RWPE2 (cell line): ENCODE results near the gene ZNHIT6.

ENCODE experiments used
- ATAC-seq: fragments of 200-7000 bp; cut with Tn5 transposase; 3 replicates; pipeline ENCODE4 v1.9.1; 2021; ENCODE audit warnings: low read depth
- DNase-seq: peaks from one replicate; pipeline ENCODE4 v3.0.0-alpha.2; 2020; ENCODE audit warnings: low spot score
- H3K27ac ChIP-seq: fragments of 450-650 bp; 2 replicates; pipeline ENCODE4 v1.5.1; 2017; ENCODE audit warnings: mild to moderate bottlenecking; ENCODE audit not compliant: poor library complexity, severe bottlenecking
- H3K27me3 ChIP-seq: fragments of 250-450 bp; sonication (Bioruptor Pico); 2 replicates; pipeline ENCODE4 v1.5.1; 2021; ENCODE audit warnings: mild to moderate bottlenecking, moderate library complexity; ENCODE audit not compliant: insufficient read depth, poor library complexity, severe bottlenecking
- H3K36me3 ChIP-seq: fragments of 250-450 bp; sonication (Bioruptor Pico); 2 replicates; pipeline ENCODE4 v1.5.1; 2020; ENCODE audit warnings: low read depth, mild to moderate bottlenecking, moderate library complexity
- H3K4me1 ChIP-seq: fragments of 250-450 bp; sonication (Bioruptor Pico); 2 replicates; pipeline ENCODE4 v1.5.1; 2021; ENCODE audit warnings: mild to moderate bottlenecking, moderate library complexity; ENCODE audit not compliant: insufficient read depth, poor library complexity, severe bottlenecking
- H3K4me3 ChIP-seq: fragments of 250-450 bp; sonication (Bioruptor Pico); 2 replicates; pipeline ENCODE4 v1.5.1; 2021; ENCODE audit warnings: mild to moderate bottlenecking, moderate library complexity; ENCODE audit not compliant: severe bottlenecking
- H3K9me3 ChIP-seq: fragments of 250-450 bp; sonication (Bioruptor Pico); 2 replicates; pipeline ENCODE4 v1.5.1; 2021; ENCODE audit warnings: mild to moderate bottlenecking, moderate library complexity; ENCODE audit not compliant: severe bottlenecking
- TF ChIP-seq, protein P1 (sequence below): fragments of 450-650 bp; IDR thresholded peaks from one replicate; pipeline ENCODE4 v1.5.1; 2017; ENCODE audit warnings: mild to moderate bottlenecking, moderate library complexity; ENCODE audit not compliant: poor library complexity, severe bottlenecking

ZNHIT6 gene

GRCh38 chr1:85601901-85602300 is 106.3 kb downstream of the ZNHIT6 start:
- TF ChIP-seq, protein P1, sequence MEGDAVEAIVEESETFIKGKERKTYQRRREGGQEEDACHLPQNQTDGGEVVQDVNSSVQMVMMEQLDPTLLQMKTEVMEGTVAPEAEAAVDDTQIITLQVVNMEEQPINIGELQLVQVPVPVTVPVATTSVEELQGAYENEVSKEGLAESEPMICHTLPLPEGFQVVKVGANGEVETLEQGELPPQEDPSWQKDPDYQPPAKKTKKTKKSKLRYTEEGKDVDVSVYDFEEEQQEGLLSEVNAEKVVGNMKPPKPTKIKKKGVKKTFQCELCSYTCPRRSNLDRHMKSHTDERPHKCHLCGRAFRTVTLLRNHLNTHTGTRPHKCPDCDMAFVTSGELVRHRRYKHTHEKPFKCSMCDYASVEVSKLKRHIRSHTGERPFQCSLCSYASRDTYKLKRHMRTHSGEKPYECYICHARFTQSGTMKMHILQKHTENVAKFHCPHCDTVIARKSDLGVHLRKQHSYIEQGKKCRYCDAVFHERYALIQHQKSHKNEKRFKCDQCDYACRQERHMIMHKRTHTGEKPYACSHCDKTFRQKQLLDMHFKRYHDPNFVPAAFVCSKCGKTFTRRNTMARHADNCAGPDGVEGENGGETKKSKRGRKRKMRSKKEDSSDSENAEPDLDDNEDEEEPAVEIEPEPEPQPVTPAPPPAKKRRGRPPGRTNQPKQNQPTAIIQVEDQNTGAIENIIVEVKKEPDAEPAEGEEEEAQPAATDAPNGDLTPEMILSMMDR, result no peak
- H3K36me3 ChIP-seq, result no peaks in the 10 kb centered on the region
- no peaks in the 10 kb centered on the region for H3K27me3 ChIP-seq
- H3K4me3 ChIP-seq, result no peak overlapping the region
- DNase-seq (no peak), ATAC-seq (no peak)
- no peaks in the 10 kb centered on the region for H3K9me3 ChIP-seq
- peaks cover 7% of the 10 kb centered on the region for H3K4me1 ChIP-seq
- no peak overlapping the region for H3K27ac ChIP-seq

- Histone ChIP-seq H3K9me3 (no peaks in the 10 kb centered on the region), H3K27ac (no peak overlapping the region), H3K36me3 (no peaks in the 10 kb centered on the region), H3K4me1 (no peaks in the 10 kb centered on the region), H3K4me3 (no peak overlapping the region), H3K27me3 (no peaks in the 10 kb centered on the region)
- TF ChIP-seq, protein P1, result no peak
- DNase-seq (no peak), ATAC-seq (no peak)
Observed at GRCh38 chr1:85599681-85600080, 108.6 kb downstream of the ZNHIT6 start.
